GM23338 (cell line): ENCODE measurements around the gene SLC37A1.

Experiments used
- TF ChIP-seq, protein P1 (sequence below), 2 experiments: fragments of 200-600 bp in 1 of 2; sonication (generic) in 1 of 2; conservative IDR thresholded peaks; 2 replicates each; pipeline versions ENCODE4 v1.5.1 to v1.6.1; 2016 to 2017; ENCODE audit warnings: antibody characterized with exemption in 2 of 2, low read depth in 2 of 2, mild to moderate bottlenecking in 2 of 2, moderate library complexity in 1 of 2
- TF ChIP-seq, protein P2 (sequence below): IDR thresholded peaks from 2 replicates; pipeline ENCODE4 v1.6.1; 2016; ENCODE audit warnings: antibody characterized with exemption

DNA sequence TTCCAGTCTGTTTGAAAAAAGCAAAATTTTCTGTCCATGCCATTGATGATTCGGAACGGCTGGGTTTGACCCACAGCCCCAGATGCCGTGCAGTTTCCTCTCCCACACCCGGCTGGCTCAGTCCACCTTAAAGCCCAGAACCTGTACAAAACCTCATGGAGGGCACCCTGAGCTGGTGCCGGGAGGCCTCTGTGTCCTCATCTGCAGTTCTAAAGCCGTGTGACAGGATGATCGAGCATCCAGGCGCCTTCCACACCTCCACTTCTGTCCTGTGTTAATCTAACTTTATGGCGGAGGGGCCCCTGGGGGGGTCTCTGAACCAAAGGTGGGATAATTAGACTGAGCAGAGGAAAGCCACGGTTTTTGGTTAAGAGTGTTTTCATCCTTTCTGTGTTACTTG is 49.6 kb downstream of the SLC37A1 start:
- TF ChIP-seq, protein P1, sequence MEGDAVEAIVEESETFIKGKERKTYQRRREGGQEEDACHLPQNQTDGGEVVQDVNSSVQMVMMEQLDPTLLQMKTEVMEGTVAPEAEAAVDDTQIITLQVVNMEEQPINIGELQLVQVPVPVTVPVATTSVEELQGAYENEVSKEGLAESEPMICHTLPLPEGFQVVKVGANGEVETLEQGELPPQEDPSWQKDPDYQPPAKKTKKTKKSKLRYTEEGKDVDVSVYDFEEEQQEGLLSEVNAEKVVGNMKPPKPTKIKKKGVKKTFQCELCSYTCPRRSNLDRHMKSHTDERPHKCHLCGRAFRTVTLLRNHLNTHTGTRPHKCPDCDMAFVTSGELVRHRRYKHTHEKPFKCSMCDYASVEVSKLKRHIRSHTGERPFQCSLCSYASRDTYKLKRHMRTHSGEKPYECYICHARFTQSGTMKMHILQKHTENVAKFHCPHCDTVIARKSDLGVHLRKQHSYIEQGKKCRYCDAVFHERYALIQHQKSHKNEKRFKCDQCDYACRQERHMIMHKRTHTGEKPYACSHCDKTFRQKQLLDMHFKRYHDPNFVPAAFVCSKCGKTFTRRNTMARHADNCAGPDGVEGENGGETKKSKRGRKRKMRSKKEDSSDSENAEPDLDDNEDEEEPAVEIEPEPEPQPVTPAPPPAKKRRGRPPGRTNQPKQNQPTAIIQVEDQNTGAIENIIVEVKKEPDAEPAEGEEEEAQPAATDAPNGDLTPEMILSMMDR (conservative IDR thresholded peaks at IDR 0.05; ENCODE audit: low read depth in 2 of 2): no peak
- TF ChIP-seq, protein P2, sequence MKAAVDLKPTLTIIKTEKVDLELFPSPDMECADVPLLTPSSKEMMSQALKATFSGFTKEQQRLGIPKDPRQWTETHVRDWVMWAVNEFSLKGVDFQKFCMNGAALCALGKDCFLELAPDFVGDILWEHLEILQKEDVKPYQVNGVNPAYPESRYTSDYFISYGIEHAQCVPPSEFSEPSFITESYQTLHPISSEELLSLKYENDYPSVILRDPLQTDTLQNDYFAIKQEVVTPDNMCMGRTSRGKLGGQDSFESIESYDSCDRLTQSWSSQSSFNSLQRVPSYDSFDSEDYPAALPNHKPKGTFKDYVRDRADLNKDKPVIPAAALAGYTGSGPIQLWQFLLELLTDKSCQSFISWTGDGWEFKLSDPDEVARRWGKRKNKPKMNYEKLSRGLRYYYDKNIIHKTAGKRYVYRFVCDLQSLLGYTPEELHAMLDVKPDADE: no peak
